GM18511 (cell line): ENCODE results near the gene TRMT61A.

Experiments used
- ATAC-seq: cut with Tn5 transposase; IDR thresholded peaks from one replicate; pipeline ENCODE4 v1.9.1; 2021; ENCODE audit warnings: mild to moderate bottlenecking, moderate library complexity; ENCODE audit not compliant: unreplicated experiment

TRMT61A gene

DNA sequence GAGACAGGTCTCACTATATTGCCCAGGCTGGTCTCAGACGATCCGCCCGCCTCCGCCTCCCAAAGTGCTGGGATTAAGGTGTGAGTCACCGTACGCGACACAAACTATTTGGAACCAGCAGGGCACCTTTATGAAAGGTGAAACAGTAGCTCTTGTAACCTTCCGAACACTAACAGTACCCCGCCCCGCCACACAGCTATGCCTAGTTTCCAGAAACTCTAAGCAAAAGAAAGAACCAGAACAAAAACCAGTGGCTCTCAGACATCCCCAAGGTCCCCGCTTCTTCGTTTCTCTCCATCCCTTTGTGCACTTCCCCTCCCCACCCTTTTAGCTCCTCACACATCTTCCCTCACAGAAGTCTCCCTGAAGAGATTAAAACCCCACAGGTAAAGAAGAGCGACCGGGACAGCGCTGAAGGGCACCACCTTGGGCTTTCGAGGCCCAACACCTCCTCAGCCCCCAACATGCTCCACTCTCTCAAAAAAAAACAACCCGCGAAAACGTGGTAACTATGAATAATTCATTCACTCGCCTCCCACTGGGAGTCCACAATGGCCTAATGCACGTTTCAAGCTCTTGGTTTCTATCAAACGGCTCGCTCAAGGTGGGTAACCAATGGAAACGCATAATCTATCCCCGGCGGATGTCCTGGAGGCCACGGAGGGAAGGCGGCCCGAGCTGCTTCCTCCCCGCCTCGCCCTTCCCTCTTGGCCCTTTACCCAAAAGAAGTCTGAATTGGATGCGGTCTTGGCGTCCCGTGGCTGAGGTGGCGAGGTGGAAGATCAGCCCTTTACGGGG, 32.6 kb downstream of the TRMT61A start:
- ATAC-seq = peak; percentile 32

DNA sequence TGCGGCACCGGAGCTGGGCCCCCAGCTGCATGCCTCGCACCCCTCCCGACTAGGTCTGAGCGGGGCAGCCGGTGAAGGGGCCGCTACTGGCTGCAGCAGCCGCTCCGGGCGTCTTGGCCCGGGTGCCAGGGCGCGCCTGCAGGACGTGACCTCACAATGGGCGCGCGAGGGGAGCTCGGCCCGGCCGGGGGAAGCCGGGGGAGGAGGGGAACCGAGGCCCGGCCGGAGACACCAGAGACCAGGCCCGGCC, 33.1 kb downstream of the TRMT61A start:
- ATAC-seq = peak; percentile 31

DNA sequence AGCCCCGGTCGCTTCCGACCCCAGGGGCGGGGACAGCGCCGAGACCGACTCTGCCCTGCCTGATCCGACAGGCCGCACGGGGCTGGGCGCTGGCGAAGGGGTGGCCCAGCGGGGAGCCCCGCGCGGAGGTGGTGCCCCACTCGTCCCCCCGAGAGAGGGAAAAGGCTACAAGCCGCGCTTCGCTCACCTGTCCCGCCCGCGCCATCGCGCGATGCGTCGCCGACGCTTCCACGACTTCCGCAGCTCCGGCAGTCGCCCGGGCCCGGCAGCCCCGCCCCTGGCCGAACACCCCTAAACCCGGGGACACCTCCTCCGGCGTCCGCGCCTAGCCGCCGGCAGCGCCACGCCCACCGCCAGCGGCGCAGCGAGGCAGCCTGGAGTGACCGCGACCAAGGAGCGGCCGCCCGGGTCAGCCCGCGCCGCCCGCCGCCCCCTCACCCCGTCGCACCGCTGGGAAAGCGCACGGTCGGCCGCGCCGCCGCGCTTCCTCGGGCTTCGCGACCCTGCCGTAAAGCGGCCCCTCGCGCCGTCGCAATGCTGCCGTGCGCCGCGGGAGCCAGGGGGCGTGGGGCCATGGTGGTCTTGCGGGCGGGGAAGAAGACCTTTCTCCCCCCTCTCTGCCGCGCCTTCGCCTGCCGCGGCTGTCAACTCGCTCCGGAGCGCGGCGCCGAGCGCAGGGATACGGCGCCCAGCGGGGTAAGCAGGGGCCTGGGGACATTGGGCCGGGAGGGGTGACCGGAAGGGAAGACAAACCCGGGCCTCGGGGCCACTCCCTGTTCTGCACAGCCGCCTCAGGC, 33.6 kb downstream of the TRMT61A start, which contains the start of the genes BAG5 and COA8:
Gene BAG5, minus strand, starts transcription at position 229 of the 797 bp plus-strand sequence. CDS start 1,493 bp downstream, outside the sequence.
Gene COA8, plus strand, starts transcription at position 532 of the 797 bp plus-strand sequence. Its CDS starts 42 bp downstream, at position 574.
- ATAC-seq = peak; percentile 79

DNA sequence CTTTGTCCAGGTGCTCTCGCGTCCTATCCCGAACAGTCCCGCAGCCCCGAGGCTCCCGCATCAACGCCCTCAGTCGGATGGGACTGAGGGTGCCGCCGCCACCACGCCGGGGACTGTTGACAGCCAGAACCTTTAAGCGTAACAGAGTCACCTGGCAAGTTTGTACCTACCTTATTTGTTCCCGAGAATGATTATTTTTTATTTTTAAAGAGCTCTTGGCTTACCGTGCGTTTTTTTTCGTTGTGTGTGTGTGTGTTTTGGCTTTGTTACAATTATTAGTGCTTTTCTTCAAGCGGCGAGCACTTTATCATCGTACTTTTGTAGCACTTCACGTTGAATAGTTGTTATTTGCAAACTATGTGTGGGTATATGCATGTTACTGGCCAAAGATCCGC, 34.2 kb downstream of the TRMT61A start:
- no peak for ATAC-seq

DNA sequence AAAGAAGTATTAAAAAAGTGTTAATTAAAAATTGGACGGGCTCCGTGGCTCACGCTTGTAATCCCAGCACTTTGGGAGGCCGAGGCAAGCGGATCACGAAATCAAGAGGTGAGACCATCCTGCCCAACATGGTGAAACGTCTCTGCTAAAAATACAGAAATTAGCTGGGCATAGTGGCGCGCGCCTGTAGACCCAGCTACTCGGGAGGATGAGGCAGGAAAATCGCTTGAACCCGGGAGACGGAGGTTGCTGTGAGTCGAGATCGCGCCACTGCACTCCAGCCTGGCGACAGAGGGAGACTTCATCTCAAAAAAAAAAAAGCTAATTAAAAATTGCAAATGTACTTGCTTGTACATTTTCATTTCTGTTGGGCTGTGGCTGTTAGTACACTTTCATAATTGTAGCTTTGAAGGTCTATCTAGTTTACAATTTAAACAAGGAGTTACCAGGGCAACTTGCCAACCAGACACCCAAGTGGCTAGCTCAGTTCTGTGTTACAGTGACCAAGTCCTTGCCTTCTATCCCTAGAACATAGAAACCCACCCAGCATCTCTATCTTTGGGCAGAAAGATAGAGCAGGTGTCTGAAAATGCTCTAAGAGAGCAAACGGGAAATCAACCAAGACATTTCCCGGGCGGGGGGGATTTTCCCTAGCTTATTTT, 35.0 kb downstream of the TRMT61A start:
- ATAC-seq = no peak

DNA sequence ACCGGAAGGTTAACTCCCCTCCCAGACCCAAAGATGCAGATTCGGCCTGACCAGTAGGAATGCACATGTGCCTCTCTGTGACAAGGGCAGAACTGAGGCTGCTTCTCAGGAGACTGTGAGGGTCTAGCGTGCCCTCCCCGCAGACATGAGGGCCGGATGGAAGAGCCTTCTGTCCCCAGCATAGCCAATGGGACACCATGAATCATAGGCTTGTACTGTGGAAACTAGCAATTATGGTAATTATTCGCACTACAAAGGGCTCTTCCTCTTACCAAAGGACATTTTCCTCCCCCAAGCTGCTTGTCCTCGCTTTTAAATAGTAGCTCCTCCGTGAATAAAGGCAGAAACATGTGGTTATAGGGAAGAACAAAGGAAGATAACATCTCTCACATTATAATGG, 40.0 kb downstream of the TRMT61A start:
- ATAC-seq = no peak

DNA sequence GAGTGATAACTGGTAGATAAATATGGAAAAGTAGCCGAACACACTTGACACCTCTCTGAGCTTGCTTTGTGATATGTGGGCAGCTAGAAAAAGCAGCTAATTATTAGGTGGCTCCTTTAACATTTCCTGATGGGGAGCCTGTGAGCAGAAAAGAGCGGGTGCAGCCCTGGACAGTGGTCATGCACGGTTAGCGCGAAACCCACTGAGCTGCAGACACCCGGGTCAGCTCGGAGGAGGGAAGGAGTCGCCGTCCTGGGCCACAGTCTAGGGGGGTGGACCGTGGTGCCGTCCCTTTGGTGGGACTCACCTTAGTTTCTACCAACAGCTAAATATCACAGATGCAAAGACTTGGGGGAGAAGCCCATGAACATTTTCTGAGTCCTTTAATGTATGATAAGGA, 40.4 kb downstream of the TRMT61A start:
- ATAC-seq = no peak

DNA sequence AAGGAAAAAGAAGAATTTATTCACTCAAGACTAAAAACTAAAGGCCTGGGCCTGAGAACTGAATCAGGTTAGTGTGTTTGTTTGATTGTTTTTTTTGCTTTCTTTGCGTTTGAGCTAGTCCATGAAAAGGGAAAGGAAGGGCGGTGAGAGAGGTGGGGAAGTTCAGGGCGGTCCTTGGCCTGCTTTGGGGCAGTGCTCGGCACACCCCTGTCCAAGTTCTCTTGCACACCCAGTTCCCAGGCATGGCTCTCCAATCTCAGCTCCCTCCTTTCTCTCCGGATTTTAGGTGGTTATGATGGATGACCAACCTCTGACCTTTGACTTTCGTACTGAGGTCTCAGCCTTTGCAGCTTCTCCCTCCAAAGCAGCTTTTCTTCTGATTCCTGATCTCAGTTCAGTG, 45.1 kb downstream of the TRMT61A start:
- no peak for ATAC-seq

DNA sequence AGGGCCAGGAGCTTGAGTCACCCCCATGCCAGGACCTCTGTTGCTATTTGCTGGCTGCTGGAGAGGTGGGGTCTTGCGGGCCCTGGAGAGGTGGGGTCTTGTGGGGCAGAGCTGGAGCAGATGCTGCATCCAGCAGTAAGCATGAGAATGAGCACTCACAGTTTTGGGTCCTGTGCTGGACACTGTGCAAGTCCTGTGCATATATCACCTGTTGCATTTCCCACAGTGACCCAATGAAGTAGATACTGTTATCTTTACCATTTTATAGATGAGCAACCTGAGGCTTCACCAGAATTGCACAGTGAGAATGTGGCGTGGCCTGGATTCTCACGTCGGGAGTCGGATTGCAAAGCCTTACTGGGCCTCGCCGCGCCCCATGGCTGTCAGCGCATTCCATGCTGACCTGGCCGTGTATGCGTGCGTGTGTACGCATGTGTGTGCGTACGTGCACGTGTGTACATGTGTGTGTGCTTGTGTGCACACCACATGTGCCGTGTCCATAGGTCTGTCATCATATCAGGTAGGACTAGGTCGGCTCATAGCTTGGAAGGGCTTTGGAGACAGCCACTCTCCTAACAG, 45.8 kb downstream of the TRMT61A start:
- no peak for ATAC-seq

DNA sequence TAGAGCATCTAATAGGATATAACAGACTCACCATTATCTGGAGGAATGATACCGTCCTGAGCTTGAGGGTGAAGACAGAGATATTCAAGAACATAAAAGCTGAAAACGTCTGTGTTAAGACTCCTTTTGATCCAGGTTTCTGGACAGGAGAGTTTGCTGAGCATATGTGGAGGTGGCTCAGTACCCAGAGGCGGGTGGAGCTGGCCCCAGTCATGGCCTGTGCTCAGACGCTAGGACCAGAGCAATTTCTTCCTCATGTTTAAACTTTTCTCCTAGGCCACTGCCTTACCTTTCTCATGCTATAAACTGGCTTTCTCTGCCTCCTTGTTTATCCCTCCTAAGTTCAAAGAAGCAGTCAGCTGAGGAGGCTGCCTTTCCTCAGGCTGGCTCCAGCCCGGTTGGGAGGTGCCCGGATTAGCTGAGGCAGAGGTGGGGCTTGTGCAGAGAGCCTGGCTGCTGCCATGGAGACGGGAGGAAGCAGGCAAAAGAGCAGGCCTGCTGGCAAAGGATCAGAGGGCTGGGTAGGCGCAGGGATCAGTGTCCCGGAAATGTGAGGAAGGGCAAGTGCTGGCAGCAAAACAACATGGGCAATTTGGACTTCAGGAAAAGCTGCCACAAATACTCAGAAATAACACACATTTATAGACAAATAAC, 47.5 kb downstream of the TRMT61A start:
- ATAC-seq = no peak

DNA sequence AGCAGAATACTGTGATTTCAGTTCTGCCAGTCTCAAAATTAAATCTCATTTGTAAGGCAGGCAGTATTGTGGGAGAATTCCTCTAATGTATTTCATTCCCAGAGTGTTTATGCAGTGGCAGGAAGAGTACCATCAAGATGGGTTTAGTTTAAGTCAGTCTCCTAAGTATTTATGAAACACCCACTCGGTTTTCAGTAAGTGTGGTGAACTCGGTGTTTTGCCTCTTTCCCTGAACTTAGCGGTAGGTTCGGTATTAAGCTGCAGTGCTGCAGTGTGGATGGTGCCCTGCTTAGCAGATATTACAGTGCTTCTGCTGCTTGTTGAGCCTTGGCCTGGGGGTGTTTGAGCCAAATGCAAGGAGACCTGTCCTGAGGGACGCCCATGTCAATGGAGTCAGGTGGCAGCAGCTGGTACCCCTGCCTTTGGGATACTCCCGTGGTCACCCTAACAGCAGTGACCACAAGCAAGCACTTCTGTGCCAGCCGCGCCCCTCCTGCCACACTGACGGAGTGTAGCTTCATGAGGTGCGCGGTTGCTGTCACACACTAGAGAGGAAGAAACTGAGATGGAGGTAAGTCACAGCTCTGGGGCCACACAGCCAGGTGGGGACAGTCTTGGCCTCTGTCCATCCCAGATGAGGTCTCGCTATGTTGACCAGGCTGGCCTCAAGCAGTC, 49.5 kb downstream of the TRMT61A start:
- no peak for ATAC-seq

DNA sequence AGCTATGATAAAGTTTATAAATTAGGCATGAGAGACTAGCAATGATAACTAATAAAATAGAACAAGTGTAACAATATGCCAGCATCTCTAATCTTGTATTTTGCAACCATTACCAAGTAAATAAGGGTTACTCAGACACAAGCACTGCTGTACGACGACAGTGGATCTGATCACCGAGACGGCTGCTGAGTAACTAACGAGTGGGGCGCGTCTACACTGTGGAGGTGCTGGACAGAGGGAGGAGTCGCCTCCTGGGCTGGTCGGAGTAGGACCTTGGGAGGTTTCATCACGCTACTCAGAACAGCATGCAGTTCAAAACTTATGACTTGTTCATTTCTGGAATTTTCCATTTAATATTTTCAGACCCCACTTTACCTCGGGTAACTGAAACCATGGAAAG, 52.2 kb downstream of the TRMT61A start:
- ATAC-seq = no peak

DNA sequence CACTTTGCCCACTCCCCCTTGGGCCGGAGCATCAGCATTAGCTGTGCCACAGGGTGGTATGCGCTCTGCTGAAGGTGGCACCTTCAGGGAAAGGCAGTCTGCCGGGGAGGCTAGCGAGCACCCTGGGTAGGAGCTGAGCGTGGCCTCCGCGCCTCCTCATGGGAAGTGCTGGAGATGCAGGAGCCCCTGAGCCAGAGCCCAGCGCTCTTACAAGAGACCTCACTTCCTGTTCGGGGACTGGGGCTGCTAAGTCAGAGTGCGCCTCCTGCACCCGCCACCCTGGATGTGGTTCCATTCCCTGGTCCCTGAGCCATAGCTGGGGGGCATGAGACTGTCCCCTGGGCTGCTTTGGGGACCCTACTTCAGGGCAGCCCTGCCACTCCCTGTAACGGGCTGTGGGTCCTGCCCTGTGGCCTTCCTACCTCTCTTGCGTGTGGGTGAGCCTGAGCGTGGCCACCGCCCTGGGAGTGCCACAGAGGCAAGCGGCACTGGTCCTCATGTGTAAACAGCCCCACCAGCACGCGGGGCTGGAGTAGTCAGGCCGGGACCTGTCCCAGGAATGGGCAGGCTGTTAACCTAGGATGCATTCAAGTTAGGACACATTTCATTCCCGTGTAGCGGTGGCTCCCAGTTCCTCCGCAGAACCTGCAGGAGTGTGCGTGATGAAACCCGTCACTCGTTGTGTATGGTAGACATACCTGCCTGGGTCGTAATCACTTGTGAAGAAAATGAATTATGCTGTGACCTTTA, 53.1 kb downstream of the TRMT61A start:
- ATAC-seq = no peak

DNA sequence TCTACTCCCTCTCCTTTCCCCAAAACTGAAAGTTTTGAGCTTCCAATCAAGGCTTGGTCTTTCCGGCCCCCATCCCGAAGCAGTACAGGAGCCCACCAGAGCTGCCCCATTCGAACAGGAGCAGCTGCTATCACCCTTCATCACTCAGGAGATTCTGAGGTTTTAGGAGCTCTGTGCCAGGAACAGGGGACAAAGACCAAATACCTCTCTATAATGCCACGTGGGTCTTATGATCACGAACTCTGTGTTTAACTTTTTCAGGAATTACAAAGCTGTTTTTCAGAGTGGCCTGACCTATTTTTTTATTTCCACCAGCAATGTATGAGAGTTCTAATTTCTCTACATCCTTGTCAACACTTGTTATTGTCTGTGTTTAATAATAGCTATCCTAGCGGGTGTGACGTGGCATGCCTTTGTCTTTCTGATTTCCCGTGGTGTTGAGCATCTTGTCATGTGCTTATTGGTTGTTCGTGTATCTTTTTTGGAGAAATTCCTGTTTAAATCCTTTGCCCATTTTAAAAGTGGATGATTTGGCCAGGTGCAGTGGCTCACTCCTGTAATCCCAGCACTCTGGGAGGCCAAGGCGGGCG, 55.4 kb downstream of the TRMT61A start:
- ATAC-seq = no peak
